ENCODE results near the gene DNAJC25.

DNAJC25 gene

DNA sequence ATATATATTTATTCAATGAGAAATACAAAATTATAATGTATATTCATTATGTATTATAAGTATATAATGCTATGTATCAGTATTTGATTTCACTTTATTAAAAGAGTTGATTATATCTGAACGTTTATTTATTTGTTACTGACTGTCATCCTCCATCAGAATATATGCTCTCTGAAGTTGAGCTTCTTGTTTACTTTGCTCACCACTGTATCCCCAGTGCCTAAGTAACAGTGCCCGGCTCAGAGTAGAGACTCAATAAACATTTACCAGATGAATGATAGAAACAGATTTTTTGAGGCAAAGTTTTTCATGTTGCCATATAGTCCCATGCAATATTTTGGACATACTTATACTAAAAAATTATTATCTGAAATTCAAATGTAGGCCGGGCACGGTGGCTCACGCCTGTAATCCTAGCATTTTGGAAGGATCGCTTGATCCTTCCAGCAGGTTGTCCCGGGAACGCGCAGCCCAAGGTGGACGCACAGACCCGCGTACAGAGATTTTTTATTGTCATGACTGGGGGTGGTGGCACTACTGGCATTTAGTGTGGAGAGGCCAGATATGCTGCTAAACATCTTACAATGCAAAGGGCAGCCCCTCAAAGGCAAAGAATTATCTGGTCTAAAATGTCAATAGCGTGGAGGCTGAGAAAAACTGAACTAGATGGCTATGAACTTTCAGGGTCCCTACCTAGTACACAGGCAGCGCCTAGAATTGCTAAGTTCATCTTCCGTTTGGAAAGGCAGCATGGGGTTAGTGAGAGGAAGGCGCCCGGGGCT lies 761 bp upstream of the DNAJC25 start:
- no peaks in the 10 kb centered on the region for H3K9me3 ChIP-seq
- peaks cover 19 to 22% of the 10 kb centered on the region in 2 experiments for H3K4me1 ChIP-seq (ENCODE audit: control insufficient read depth in 1 of 2, insufficient read depth in 1 of 2, low read depth in 1 of 2, low read length in 1 of 2)
- peak overlapping the region; percentile 64 to 80 for H3K4me3 ChIP-seq (ENCODE audit: low read depth in 1 of 2, low read length in 1 of 2)
- no peaks in the 10 kb centered on the region for H3K27me3 ChIP-seq
- TF ChIP-seq, protein P1, sequence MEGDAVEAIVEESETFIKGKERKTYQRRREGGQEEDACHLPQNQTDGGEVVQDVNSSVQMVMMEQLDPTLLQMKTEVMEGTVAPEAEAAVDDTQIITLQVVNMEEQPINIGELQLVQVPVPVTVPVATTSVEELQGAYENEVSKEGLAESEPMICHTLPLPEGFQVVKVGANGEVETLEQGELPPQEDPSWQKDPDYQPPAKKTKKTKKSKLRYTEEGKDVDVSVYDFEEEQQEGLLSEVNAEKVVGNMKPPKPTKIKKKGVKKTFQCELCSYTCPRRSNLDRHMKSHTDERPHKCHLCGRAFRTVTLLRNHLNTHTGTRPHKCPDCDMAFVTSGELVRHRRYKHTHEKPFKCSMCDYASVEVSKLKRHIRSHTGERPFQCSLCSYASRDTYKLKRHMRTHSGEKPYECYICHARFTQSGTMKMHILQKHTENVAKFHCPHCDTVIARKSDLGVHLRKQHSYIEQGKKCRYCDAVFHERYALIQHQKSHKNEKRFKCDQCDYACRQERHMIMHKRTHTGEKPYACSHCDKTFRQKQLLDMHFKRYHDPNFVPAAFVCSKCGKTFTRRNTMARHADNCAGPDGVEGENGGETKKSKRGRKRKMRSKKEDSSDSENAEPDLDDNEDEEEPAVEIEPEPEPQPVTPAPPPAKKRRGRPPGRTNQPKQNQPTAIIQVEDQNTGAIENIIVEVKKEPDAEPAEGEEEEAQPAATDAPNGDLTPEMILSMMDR (IDR thresholded peaks at IDR 0.05): no peak
- H3K27ac ChIP-seq: peak overlapping the region; percentile 89
- H3K36me3 ChIP-seq: no peaks in the 10 kb centered on the region

DNA sequence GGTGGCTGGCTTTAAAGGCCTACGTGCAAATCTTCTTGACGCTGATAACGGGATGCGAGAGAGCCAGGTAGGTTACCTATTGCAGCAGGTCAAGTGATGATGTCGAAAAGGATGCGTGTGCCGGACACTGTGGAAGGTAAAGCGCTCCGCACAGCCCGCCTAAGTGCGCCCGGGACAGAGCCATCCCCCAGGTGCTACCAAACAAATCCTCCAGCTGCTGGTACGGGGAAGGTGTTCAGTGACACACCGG lies 245 bp upstream of the DNAJC25 start:
- TF ChIP-seq, protein P1 (IDR thresholded peaks at IDR 0.05): no peak
- H3K9me3 ChIP-seq: no peaks in the 10 kb centered on the region
- H3K36me3 ChIP-seq: no peaks in the 10 kb centered on the region
- peak overlapping the region; percentile 64 to 80 for H3K4me3 ChIP-seq (ENCODE audit: low read depth in 1 of 2, low read length in 1 of 2)
- peak overlapping the region; percentile 89 for H3K27ac ChIP-seq
- H3K27me3 ChIP-seq: no peaks in the 10 kb centered on the region
- H3K4me1 ChIP-seq (ENCODE audit: control insufficient read depth in 1 of 2, insufficient read depth in 1 of 2, low read depth in 1 of 2, low read length in 1 of 2): peaks cover 22 to 27% of the 10 kb centered on the region in 2 experiments

DNA sequence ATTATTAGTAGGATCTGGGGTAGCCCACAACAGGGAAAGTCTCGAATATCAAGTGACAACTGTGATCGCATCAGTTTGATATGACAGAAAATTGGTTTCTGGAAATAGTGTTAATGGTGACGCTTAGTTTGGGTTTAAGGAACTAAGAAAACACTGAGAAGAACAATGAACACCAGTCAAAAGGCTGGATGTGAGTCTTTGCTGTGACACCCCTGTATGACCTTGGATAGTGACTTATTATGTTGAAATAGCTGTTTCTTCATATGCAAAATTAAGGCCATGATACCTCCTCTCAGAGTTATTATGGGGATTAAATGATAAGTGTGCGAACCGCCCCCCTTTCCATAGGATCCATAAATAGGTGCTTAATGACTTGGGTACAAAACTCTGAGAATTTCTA lies 926 bp downstream of the DNAJC25 start:
- Histone ChIP-seq H3K27me3 (no peaks in the 10 kb centered on the region), H3K9me3 (no peaks in the 10 kb centered on the region), H3K36me3 (no peaks in the 10 kb centered on the region), H3K4me3 (ENCODE audit: low read depth in 1 of 2, low read length in 1 of 2) (peak overlapping the region; percentile 64 to 80), H3K27ac (peak overlapping the region; percentile 89), H3K4me1 (ENCODE audit: control insufficient read depth in 1 of 2, insufficient read depth in 1 of 2, low read depth in 1 of 2, low read length in 1 of 2) (peaks cover 27 to 33% of the 10 kb centered on the region in 2 experiments)
- TF ChIP-seq, protein P1 (IDR thresholded peaks at IDR 0.05): no peak

DNA sequence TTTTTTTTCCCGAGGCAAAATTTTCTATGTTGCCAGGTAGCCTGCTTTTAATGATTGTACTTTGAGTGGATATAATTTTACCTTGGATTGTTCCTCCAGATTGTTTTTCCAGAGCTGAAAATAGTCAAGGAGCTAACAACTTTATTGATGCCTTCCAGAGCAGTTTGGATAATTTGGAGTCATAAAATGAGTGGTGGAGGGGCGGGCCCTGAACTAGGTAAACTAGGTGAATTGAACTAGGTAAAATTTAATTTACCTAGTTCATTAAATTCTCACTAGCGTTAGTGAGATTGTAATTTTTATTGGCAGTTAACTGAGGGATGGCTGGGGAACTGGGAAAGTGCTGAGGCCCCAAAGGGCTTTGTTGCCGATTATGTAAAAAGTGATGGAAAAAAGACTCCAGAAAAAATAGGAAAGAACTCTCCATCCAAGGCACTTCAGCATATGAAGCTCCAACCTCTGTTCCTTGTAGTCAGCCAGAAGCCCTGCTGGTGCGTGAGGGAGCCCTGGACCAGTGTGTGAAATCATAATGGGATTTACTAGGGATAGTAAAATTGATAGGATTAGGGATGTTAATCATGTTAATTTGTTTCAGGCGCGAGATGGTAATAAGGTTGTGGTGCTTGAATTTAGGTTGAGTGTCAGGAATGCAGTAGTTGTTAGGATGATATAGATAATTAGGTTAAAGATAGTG lies 1.7 kb downstream of the DNAJC25 start:
- TF ChIP-seq, protein P1 (IDR thresholded peaks at IDR 0.05): no peak
- Histone ChIP-seq H3K4me3 (ENCODE audit: low read depth in 1 of 2, low read length in 1 of 2) (no peak overlapping the region), H3K36me3 (no peaks in the 10 kb centered on the region), H3K27me3 (no peaks in the 10 kb centered on the region), H3K27ac (no peak overlapping the region), H3K4me1 (ENCODE audit: control insufficient read depth in 1 of 2, insufficient read depth in 1 of 2, low read depth in 1 of 2, low read length in 1 of 2) (peaks cover 27 to 33% of the 10 kb centered on the region in 2 experiments), H3K9me3 (no peaks in the 10 kb centered on the region)

DNA sequence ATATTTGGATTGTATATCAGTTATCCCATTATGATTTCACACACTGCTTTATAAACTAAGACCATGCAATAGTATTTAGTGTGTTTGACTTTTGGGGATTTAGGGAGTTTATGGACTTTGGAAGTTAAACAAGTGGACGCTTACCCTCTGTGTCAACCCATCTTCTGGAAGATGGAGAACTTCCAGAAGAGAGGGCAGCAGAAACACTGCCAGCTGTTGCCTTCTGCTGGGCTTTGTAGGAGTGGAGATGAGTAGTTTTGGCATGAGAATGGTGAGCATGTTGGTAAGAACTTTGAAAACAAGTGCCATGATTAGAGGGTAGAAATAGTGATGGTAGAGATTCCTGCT lies 2.2 kb downstream of the DNAJC25 start:
- TF ChIP-seq, protein P1 (IDR thresholded peaks at IDR 0.05): no peak
- no peak overlapping the region for H3K4me3 ChIP-seq (ENCODE audit: low read depth in 1 of 2, low read length in 1 of 2)
- H3K9me3 ChIP-seq: no peaks in the 10 kb centered on the region
- peaks cover 27 to 33% of the 10 kb centered on the region in 2 experiments for H3K4me1 ChIP-seq (ENCODE audit: control insufficient read depth in 1 of 2, insufficient read depth in 1 of 2, low read depth in 1 of 2, low read length in 1 of 2)
- H3K36me3 ChIP-seq: no peaks in the 10 kb centered on the region
- no peak overlapping the region for H3K27ac ChIP-seq
- no peaks in the 10 kb centered on the region for H3K27me3 ChIP-seq

Data from neutrophil (primary cell).